Measurements from ENCODE around the gene KLK10. TPM values are rescaled to one million over a fixed set of nuclear protein-coding genes. Genes with fewer than 3 reads are reported as not detected.

Gene KLK10
- total and polyA plus RNA-seq, 10 donors = 0.06 to 0.13 (median 0.09) TPM; not detected in 7

GRCh38 chr19:51018745-51019543 lies 565 bp downstream of the KLK10 start:
- Histone ChIP-seq H3K27me3 (replicated peaks in 1 of 7) (peaks cover 4 to 100% (median 60%) of the 10 kb centered on the region in 7 donors), H3K9me3 (no peaks in the 10 kb centered on the region), H3K4me1 (peaks cover 10 to 42% (median 29%) of the 10 kb centered on the region in 6 donors), H3K27ac (no peak overlapping the region), H3K4me3 (peak overlapping the region in 6 of 8 donors; percentile 9 to 62 (median 26)), H3K36me3 (no peaks in the 10 kb centered on the region)
- intact Hi-C loops (cut with DNase I; ENCODE audit: low total_unique reads) = no loop called here
- 2 to 7% (median 3%) methylated on average over 29 to 65 of the region's 68 CpGs for WGBS, 5 donors
- no peak for DNase-seq
- TF ChIP-seq CTCF (IDR thresholded peaks at IDR 0.05 in 8 of 11, conservative IDR thresholded peaks at IDR 0.05 in 3 of 11) = no peak
- no peak for TF ChIP-seq POLR2A (IDR thresholded peaks at IDR 0.05)
- TF ChIP-seq POLR2AphosphoS5 (IDR thresholded peaks at IDR 0.05) = no peak

DNA sequence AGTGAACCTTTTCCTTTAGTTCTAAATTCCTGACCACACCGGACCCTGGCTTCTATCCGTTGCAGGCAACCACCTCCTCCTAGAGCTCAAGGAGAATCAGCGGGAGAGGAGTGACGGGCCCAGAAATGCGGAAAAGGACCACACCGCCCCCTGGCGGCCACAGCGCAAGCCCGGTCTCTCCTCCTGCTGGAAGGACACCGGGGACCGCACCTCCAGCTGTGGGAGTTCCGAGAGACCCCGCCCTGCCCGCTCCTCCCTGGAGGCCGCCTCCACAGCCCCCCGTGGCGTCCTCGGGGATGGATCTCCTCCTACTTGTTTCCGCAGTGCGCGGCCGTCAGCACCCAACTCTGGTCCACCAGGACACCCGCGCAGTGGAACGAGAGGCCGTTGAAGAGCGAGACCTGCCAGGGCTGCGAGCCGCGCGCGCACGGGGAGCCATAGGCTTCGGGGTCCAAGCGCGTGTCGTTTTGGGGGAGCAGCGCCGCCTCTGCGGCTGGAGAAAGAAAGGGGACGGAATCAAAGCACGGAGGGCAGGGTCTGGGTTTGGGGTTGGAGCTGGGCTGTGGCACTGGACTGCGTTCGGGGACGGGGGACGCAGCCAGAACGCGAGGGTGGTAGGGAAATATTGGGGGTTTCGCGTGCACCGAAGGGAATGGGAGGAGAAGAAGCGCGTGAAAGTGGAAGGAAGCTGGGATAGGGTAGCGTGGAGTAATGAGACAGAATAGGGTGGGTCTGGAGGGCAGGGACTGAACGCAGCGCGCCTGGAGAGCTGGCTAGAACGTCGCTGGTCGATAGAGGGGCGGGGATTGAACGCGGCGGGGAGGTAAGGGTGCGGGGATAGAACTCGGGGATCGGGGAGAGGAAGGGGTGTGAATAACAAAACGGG lies 2.5 kb downstream of the KLK10 start:
- H3K36me3 ChIP-seq = no peaks in the 10 kb centered on the region
- intact Hi-C loops (cut with DNase I; ENCODE audit: low total_unique reads) = no loop called here
- 2 to 6% (median 4%) methylated on average over 61 to 68 of the region's 68 CpGs for WGBS, 5 donors
- peaks cover 4 to 98% (median 49%) of the 10 kb centered on the region in 7 donors for H3K27me3 ChIP-seq (replicated peaks in 1 of 7)
- TF ChIP-seq CTCF (IDR thresholded peaks at IDR 0.05 in 8 of 11, conservative IDR thresholded peaks at IDR 0.05 in 3 of 11) (peak in 10 of 11 experiments; percentile 14 to 83 (median 52)), POLR2AphosphoS5 (IDR thresholded peaks at IDR 0.05) (no peak)
- no peak overlapping the region for H3K27ac ChIP-seq
- H3K9me3 ChIP-seq = no peaks in the 10 kb centered on the region
- H3K4me3 ChIP-seq = peak overlapping the region in 3 of 8 donors; percentile 2 to 51 (median 15)
- DNase-seq = peak; percentile 88
- H3K4me1 ChIP-seq = peaks cover 10 to 42% (median 29%) of the 10 kb centered on the region in 6 donors

GRCh38 chr19:51015691-51016267 lies 3.7 kb downstream of the KLK10 start:
- 76 to 92% (median 91%) methylated on average over 18 to 19 of the region's 19 CpGs for WGBS, 5 donors
- intact Hi-C loops (cut with DNase I; ENCODE audit: low total_unique reads) = no loop called here
- Histone ChIP-seq H3K27ac (no peak overlapping the region), H3K27me3 (replicated peaks in 1 of 7) (peaks cover 4 to 97% (median 49%) of the 10 kb centered on the region in 7 donors), H3K36me3 (no peaks in the 10 kb centered on the region), H3K4me1 (peaks cover 10 to 39% (median 29%) of the 10 kb centered on the region in 6 donors), H3K9me3 (no peaks in the 10 kb centered on the region), H3K4me3 (no peak overlapping the region)
- no peak for DNase-seq
- TF ChIP-seq POLR2AphosphoS5 (IDR thresholded peaks at IDR 0.05) = no peak
- no peak for TF ChIP-seq CTCF (IDR thresholded peaks at IDR 0.05 in 8 of 11, conservative IDR thresholded peaks at IDR 0.05 in 3 of 11)
- no peak for TF ChIP-seq POLR2A (IDR thresholded peaks at IDR 0.05)

Measured in spleen (tissue), 11 donors.